ENCODE measurements around the gene LRFN2.

LRFN2 gene

DNA sequence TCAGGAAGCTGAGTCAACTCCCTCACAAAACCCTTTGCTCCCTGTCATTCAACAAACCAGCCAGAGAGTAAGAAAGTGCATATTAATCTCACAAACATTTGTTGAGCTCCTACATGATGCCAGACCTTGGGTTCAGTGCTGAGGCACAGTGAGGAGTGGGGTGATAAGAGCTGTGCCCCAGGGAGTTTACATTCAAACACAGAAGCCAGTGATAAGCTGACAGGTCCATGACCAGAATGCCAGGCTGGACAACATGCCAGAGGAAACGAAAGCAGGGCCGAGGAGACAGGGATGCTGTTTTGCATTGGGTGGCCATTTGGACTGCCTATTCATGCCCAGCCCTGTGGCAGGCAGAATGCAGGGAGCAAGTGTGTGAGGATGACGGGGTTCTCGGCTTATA is 76.7 kb downstream of the LRFN2 start:
- H3K4me1 ChIP-seq: no peaks in the 10 kb centered on the region
- in situ Hi-C loops (cut with MboI; ENCODE audit: low sequenced_read_pairs): no loop called here
- no peaks in the 10 kb centered on the region for H3K36me3 ChIP-seq (replicated peaks)
- DNase-seq (ENCODE audit: low spot score in 2 of 2): no peak
- H3K4me3 ChIP-seq: no peak overlapping the region
- no peaks in the 10 kb centered on the region for H3K9me3 ChIP-seq
- no peaks in the 10 kb centered on the region for H3K27me3 ChIP-seq (ENCODE audit: low read depth)

DNA sequence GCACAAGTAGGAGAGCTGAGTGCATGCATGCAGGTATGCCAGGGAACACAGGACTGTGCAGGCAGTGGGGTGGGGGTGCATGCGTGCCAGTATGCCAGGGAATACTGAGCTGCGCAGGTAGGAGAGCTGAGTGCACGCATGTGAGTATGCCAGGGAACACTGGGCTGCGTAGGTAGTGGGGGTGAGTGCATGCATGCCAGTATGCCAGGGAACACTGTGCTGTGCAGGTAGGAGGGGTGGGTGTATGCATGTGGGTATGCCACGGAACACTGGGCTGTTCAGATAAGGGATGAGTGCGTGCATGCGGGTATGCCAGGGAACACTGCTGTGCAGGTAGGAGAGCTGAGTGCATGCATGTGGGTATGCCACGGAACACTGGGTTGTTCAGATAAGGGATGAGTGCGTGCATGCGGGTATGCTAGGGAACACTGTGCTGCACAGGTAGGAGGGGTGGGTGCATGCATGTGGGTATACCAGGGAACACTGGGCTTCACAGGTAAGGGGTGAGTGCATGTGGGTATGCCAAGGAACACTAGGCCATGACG is 77.4 kb downstream of the LRFN2 start:
- Histone ChIP-seq H3K27me3 (ENCODE audit: low read depth) (no peaks in the 10 kb centered on the region), H3K9me3 (no peaks in the 10 kb centered on the region), H3K4me1 (no peaks in the 10 kb centered on the region), H3K4me3 (no peak overlapping the region), H3K36me3 (replicated peaks) (no peaks in the 10 kb centered on the region)
- no peak for DNase-seq (ENCODE audit: low spot score in 2 of 2)
- in situ Hi-C loops (cut with MboI; ENCODE audit: low sequenced_read_pairs): no loop called here

DNA sequence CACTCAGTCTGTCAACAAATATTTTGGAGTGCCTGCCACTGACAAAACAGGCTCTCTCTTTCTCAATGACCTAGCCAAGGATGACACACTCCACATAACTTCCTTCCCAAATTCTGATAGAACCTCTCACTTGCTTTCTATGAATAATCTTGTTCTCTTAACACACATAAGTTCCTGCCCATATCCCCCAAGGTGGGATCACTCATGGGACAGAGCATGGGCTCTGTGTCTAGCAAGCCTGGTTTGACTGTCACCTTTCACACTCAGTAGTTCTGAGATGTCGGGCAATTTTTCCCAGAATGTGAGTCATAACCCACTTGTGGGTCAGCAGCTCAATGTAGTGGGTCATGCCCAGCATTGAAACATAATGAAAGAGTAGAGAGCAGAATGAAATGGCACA is 78.1 kb downstream of the LRFN2 start:
- no peak for DNase-seq (ENCODE audit: low spot score in 2 of 2)
- no peaks in the 10 kb centered on the region for H3K4me1 ChIP-seq
- H3K9me3 ChIP-seq: no peaks in the 10 kb centered on the region
- in situ Hi-C loops (cut with MboI; ENCODE audit: low sequenced_read_pairs): no loop called here
- H3K36me3 ChIP-seq (replicated peaks): no peaks in the 10 kb centered on the region
- H3K27me3 ChIP-seq (ENCODE audit: low read depth): no peaks in the 10 kb centered on the region
- H3K4me3 ChIP-seq: no peak overlapping the region

DNA sequence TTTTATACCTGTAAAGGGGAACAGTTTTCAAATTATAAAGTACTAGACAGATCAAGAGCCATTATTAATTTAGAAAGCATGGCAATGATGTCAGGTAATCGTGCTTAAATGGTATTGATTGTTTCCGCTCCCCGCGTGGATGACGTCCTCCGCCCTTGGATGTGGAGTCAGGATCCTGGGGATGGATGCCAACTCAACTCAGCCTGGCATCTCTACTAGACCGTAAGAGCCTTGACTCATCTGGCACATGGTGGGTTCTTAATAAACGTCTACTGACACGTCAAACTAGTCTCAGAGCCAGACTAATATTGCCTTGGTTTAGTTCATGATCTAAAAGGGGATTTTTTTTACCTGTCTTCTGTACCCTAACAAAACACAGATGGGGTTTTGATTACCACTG is 80.2 kb downstream of the LRFN2 start:
- Histone ChIP-seq H3K9me3 (no peaks in the 10 kb centered on the region), H3K36me3 (replicated peaks) (no peaks in the 10 kb centered on the region), H3K27me3 (ENCODE audit: low read depth) (no peaks in the 10 kb centered on the region), H3K4me1 (no peaks in the 10 kb centered on the region), H3K4me3 (no peak overlapping the region)
- DNase-seq (ENCODE audit: low spot score in 2 of 2): no peak
- in situ Hi-C loops (cut with MboI; ENCODE audit: low sequenced_read_pairs): no loop called here

DNA sequence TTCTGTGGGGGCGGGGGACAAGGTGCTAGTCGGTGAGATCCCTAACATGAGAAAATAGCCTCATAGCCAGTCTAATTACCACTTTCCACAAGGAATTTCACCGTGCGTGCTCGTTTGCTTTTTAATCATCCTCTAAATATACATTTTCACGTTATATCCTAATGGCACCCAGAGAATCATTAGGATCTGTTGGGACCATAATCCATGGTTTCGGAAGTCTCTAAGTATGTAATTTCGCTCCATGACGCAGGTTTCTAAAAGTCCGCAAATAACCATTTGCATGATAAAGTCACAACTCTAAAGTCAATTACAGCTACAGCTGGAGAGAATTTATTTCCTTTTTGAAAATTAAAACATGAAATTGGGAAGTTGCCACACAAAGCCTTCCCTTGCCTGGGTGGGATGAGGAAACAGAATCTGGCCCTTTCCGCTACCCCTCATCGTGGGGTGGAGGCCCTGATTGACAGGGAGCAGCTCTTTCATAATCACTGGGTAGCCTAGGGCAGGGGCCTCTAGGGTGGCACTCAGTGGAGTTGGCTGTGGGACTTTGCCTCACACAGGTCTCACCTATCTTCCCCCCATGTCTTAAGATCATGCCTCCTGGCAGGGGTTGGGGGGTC is 81.9 kb downstream of the LRFN2 start:
- Histone ChIP-seq H3K4me3 (no peak overlapping the region), H3K9me3 (no peaks in the 10 kb centered on the region), H3K27me3 (ENCODE audit: low read depth) (no peaks in the 10 kb centered on the region), H3K4me1 (no peaks in the 10 kb centered on the region), H3K36me3 (replicated peaks) (no peaks in the 10 kb centered on the region)
- no peak for DNase-seq (ENCODE audit: low spot score in 2 of 2)
- in situ Hi-C loops (cut with MboI; ENCODE audit: low sequenced_read_pairs): no loop called here

DNA sequence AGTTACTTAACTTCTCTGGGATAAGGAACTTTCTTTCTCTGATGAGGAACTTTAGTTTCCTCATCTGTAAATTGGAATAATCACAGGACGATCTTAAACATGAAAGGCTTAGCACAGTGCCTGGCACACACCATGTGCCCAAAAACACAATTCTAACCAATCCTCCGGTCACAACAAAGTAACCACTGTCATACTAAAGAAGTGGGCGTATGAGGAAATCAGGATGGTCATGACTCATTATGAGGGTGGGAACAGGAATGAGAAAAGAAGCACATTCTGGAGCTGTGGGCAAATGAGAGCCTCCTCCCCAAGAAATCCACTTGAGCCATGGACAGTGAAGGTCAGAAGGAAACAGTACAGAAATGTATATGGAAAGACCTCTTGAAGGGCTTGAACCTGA is 82.9 kb downstream of the LRFN2 start:
- H3K36me3 ChIP-seq (replicated peaks): no peaks in the 10 kb centered on the region
- in situ Hi-C loops (cut with MboI; ENCODE audit: low sequenced_read_pairs): no loop called here
- H3K27me3 ChIP-seq (ENCODE audit: low read depth): no peaks in the 10 kb centered on the region
- H3K4me1 ChIP-seq: no peaks in the 10 kb centered on the region
- no peak overlapping the region for H3K4me3 ChIP-seq
- no peak for DNase-seq (ENCODE audit: low spot score in 2 of 2)
- no peaks in the 10 kb centered on the region for H3K9me3 ChIP-seq

DNA sequence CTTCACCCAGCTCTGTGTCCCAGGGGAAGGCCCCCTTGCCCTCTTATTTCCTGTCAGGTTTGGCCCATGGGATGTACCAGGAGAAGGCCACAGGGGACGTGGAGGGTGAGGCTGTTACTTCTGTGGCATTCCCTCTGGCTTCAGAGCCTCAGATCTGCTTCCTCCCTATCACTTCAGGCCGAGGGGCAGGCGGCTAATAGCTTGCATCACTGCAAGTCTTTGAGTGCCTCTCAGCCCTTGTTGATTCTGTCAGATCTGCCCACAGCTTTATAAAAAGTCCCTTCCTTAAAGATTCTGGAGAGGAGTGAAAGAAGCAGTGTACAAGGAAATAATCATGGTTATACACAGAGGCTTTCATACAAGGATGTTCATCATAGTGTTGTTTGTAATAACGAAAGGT is 86.9 kb downstream of the LRFN2 start:
- in situ Hi-C loops (cut with MboI; ENCODE audit: low sequenced_read_pairs): no loop called here
- Histone ChIP-seq H3K4me1 (no peaks in the 10 kb centered on the region), H3K27me3 (ENCODE audit: low read depth) (no peaks in the 10 kb centered on the region), H3K36me3 (replicated peaks) (no peaks in the 10 kb centered on the region), H3K4me3 (no peak overlapping the region), H3K9me3 (no peaks in the 10 kb centered on the region)
- DNase-seq (ENCODE audit: low spot score in 2 of 2): no peak

DNA sequence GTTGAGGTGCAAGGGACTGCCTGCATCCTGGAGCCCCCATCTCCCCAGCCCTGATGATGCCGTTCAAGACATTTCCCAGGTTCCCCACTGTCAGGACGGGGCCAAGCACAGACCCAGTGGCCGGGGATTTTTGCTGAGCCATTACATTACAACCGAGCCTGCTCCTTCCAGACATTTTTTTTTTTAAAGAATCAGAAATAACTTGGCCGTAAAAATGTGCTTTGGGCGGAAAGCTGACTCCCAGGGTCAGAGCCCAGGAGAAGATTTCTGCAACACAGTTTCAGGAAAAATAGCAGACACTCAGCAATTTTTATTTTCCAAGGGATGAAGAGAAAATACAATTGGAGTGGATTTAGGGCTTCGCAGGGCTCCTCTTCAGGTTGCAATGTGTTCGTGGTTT is 87.9 kb downstream of the LRFN2 start:
- no peaks in the 10 kb centered on the region for H3K9me3 ChIP-seq
- no peaks in the 10 kb centered on the region for H3K27me3 ChIP-seq (ENCODE audit: low read depth)
- no peak overlapping the region for H3K4me3 ChIP-seq
- no peak for DNase-seq (ENCODE audit: low spot score in 2 of 2)
- H3K36me3 ChIP-seq (replicated peaks): no peaks in the 10 kb centered on the region
- H3K4me1 ChIP-seq: no peaks in the 10 kb centered on the region
- in situ Hi-C loops (cut with MboI; ENCODE audit: low sequenced_read_pairs): no loop called here

DNA sequence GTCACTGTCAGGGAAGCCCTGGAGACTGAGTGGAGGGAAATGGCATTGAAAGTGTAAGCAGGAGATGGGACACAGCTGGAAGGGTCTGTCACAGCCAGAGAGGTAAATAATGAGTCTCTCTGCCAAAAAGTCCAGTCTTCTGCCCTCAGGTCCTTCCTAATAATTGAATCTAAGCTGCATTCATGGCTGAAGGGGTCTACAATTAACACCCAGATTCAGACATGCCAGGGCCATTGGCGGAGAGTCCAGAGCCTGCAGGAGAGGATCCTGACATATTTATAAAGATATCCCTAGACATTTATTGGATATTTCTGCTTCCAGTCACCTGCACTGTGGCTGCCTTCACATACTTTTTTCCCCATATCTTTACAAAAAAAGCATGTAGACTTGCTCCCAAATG is 89.0 kb downstream of the LRFN2 start:
- Histone ChIP-seq H3K9me3 (no peaks in the 10 kb centered on the region), H3K27me3 (ENCODE audit: low read depth) (no peaks in the 10 kb centered on the region), H3K36me3 (replicated peaks) (no peaks in the 10 kb centered on the region), H3K4me1 (no peaks in the 10 kb centered on the region), H3K4me3 (no peak overlapping the region)
- no peak for DNase-seq (ENCODE audit: low spot score in 2 of 2)
- in situ Hi-C loops (cut with MboI; ENCODE audit: low sequenced_read_pairs): no loop called here

DNA sequence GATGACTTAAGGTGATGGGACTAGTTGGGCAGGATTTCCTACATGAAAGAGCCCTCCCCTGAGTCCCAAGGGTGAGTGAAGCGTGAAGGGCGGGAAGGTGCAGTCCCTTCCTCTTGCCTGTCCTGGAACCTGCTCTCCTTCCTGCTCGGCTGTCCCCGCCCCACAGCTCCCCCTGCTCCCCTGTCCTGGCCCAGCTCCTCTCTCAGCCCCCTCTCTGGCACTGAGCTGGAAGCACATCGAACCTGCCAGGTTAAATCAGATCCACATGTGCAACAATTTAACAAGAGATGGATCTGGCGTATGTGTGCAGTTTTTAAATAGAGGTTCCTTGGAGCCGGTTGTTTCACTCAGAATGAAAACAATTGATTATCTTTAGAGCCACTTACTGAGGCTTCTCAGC is 95.0 kb downstream of the LRFN2 start:
- Histone ChIP-seq H3K9me3 (no peaks in the 10 kb centered on the region), H3K4me3 (no peak overlapping the region), H3K36me3 (replicated peaks) (no peaks in the 10 kb centered on the region), H3K4me1 (no peaks in the 10 kb centered on the region), H3K27me3 (ENCODE audit: low read depth) (no peaks in the 10 kb centered on the region)
- in situ Hi-C loops (cut with MboI; ENCODE audit: low sequenced_read_pairs): no loop called here
- DNase-seq (ENCODE audit: low spot score in 2 of 2): no peak

DNA sequence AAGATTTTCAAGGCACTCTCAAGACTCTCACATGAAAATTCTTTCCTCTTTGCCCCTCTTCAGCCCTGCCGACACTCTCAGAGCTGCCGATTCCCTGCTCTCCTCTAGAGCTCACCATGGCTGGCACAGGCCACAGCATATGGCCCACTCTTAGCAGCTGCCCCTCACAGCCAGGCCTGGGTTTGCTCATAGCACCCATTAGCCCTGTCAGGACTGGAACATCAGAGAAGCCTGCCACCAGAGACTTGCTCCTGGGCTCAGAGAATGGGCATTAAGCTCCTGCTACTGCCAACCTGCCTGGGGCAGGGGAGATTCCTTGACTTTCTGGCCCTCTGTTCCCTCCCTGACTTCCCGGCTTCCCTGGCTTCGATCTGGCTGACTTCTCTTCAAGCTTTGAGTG is 96.7 kb downstream of the LRFN2 start:
- Histone ChIP-seq H3K4me3 (no peak overlapping the region), H3K27me3 (ENCODE audit: low read depth) (no peaks in the 10 kb centered on the region), H3K9me3 (no peaks in the 10 kb centered on the region), H3K4me1 (no peaks in the 10 kb centered on the region), H3K36me3 (replicated peaks) (no peaks in the 10 kb centered on the region)
- DNase-seq (ENCODE audit: low spot score in 2 of 2): no peak
- in situ Hi-C loops (cut with MboI; ENCODE audit: low sequenced_read_pairs): no loop called here

DNA sequence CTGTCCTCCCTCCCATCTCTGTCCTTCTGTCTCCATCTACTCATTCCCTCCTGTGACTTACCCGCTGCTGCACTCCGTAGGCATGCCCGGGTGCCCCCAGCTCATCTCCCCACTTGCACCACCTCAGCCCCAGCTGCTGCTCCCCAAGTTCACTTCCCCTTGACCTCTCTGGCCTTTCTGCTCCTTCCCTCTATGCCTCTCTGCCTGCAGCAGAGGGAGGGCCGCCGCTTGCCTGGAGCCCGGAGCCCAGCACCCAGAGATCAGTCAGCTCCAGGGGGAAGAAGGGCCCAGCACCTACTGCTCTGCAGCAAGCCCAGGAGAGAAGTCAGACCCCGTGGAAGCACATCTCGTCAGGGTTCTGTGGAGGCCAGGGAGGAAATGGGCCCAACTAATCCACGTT is 97.4 kb downstream of the LRFN2 start:
- in situ Hi-C loops (cut with MboI; ENCODE audit: low sequenced_read_pairs): no loop called here
- no peak overlapping the region for H3K4me3 ChIP-seq
- H3K27me3 ChIP-seq (ENCODE audit: low read depth): no peaks in the 10 kb centered on the region
- H3K4me1 ChIP-seq: no peaks in the 10 kb centered on the region
- H3K9me3 ChIP-seq: no peaks in the 10 kb centered on the region
- no peaks in the 10 kb centered on the region for H3K36me3 ChIP-seq (replicated peaks)
- no peak for DNase-seq (ENCODE audit: low spot score in 2 of 2)

DNA sequence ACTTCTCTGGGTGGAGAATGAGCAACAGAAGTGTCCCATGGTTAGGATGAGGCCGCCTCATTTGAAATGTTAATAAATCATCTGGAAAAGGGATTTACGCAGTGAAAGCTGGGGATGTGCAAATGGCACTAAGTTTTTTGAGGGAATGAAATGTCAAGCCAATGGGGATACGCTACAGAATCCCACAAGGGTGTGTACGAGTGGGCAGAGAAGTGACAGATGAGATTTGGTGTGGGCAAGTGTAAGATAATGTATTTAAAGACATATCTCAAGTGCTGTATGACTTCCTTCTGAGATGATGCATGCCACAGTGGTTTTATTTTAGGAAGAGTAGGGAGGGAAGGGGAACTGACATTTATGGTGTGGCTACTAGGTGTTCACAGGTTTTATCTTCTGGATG is 100.6 kb downstream of the LRFN2 start:
- no peaks in the 10 kb centered on the region for H3K4me1 ChIP-seq
- DNase-seq (ENCODE audit: low spot score in 2 of 2): no peak
- no peak overlapping the region for H3K4me3 ChIP-seq
- no peaks in the 10 kb centered on the region for H3K9me3 ChIP-seq
- no peaks in the 10 kb centered on the region for H3K36me3 ChIP-seq (replicated peaks)
- H3K27me3 ChIP-seq (ENCODE audit: low read depth): no peaks in the 10 kb centered on the region
- in situ Hi-C loops (cut with MboI; ENCODE audit: low sequenced_read_pairs): no loop called here

DNA sequence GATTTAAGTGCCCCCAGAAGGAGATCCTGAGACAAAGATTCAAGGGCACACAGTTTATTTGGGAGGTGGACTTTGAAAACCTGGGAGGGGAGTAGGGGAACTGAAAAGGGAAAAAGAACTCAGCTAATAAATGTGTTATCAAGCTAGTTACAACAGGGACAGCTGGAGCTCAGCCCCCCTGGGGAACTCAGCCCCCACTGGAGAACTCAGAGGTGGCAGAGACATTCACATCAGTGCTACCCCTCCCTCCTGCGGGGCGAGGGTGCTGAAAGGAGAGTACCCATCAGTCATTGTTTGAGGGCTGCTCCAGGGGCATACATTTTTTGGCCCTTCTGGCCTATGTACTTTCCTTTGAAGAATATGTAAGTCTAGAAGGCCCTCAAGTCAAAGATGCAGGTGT is 101.4 kb downstream of the LRFN2 start:
- DNase-seq (ENCODE audit: low spot score in 2 of 2): no peak
- in situ Hi-C loops (cut with MboI; ENCODE audit: low sequenced_read_pairs): no loop called here
- Histone ChIP-seq H3K27me3 (ENCODE audit: low read depth) (no peaks in the 10 kb centered on the region), H3K4me1 (no peaks in the 10 kb centered on the region), H3K36me3 (replicated peaks) (no peaks in the 10 kb centered on the region), H3K9me3 (no peaks in the 10 kb centered on the region), H3K4me3 (no peak overlapping the region)

DNA sequence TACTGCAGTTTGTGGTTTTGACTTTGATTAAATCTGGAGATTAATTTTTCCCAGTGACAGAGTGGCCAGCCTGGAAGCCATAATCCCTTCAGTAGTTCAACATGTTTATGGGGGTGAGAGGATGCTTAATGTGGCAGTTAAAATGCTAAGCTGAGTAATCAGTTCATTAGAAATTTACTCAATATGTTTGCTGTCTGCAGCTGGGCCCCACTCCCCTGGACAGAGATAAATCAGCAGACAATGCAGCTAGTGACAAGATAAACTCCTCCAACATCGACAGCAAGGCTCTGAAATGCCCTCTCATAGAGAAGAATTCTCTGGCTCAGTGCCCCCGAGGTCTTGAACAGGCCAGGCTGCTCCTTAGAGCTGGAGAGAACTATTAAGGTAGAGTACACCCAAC is 101.9 kb downstream of the LRFN2 start:
- Histone ChIP-seq H3K4me3 (no peak overlapping the region), H3K36me3 (replicated peaks) (no peaks in the 10 kb centered on the region), H3K9me3 (no peaks in the 10 kb centered on the region), H3K27me3 (ENCODE audit: low read depth) (no peaks in the 10 kb centered on the region), H3K4me1 (no peaks in the 10 kb centered on the region)
- in situ Hi-C loops (cut with MboI; ENCODE audit: low sequenced_read_pairs): no loop called here
- DNase-seq (ENCODE audit: low spot score in 2 of 2): no peak

Data from HAP-1 (cell line).